AG10803 (cell line): ENCODE results near the gene LACTBL1.
"Not testable (repeated sequence)": the region's sequence is repeated elsewhere in the genome, so short reads cannot be mapped to it uniquely, and the experiment has no call there.

Experiments
- DNase-seq: peaks from one replicate; pipeline ENCODE4 v3.0.0; 2010; ENCODE audit warnings: low read depth
- H3K4me3 ChIP-seq: 2 replicates; pipeline ENCODE4 v1.5.1; 2011; ENCODE audit warnings: mild to moderate bottlenecking, low read length, control low read depth
- TF ChIP-seq, protein P1 (sequence below): conservative IDR thresholded peaks from 2 replicates; pipeline ENCODE4 v1.5.1; 2011; ENCODE audit warnings: mild to moderate bottlenecking, low read length, control low read depth, inconsistent platforms

Gene LACTBL1

DNA sequence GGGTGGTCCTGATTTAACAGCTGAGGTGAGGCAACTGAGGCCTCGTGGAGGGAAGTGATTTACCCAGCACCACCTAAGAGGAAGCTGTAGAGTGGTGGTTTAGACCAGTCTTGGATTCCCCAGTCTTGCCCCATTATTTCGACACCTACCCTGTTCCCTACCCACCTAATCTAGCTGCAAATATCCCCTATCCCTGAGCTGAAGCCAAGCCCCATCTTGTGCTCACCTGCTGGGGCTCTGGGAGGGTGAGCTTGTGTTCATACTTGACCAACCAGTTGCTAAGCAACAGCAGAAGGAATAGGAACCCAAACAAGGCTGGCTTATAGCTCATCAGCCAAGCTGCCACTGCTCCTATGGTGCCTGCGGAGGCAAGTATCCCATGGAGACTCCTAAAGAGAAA, 41.0 kb upstream of the LACTBL1 start:
- no peak overlapping the region for H3K4me3 ChIP-seq
- TF ChIP-seq, protein P1, sequence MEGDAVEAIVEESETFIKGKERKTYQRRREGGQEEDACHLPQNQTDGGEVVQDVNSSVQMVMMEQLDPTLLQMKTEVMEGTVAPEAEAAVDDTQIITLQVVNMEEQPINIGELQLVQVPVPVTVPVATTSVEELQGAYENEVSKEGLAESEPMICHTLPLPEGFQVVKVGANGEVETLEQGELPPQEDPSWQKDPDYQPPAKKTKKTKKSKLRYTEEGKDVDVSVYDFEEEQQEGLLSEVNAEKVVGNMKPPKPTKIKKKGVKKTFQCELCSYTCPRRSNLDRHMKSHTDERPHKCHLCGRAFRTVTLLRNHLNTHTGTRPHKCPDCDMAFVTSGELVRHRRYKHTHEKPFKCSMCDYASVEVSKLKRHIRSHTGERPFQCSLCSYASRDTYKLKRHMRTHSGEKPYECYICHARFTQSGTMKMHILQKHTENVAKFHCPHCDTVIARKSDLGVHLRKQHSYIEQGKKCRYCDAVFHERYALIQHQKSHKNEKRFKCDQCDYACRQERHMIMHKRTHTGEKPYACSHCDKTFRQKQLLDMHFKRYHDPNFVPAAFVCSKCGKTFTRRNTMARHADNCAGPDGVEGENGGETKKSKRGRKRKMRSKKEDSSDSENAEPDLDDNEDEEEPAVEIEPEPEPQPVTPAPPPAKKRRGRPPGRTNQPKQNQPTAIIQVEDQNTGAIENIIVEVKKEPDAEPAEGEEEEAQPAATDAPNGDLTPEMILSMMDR, result no peak
- DNase-seq, result no peak

DNA sequence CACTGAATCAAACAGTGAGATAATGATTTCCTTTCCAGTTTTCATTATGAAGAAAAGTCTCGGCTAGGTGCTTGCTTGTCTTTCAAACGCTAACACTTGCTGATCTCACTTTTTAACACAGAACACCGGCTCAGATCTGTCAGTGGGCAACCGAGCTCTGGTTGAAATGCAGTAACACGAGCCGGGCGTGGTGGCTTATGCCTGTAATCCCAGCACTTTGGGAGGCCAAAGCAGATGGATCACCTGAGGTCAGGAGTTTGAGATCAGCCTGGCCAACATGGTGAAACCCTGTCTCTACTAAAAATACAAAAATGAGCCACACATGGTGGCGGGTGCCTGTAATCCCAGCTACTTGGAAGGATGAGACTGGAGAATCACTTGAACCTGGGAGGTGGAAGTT, 37.4 kb upstream of the LACTBL1 start:
- H3K4me3 ChIP-seq, DNase-seq: not testable (repeated sequence)

DNA sequence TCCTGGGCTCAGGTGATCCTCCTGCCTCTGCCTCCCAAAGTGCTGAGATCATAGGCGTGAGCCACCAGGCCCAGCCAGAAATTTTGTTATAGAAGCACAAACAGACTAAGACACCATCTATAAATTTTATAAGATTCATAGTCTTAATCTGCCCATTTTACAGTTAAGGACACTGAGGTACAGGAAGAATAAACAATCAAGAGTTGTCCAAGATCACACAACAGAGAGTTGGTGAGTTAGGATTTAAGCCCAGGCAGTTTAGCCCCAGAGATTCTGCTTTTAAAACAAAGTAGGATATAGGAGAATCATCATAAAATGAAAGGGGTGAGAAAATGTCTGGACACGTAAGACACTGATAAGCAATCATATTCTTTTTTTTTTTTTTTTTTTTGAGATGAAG, 36.2 kb upstream of the LACTBL1 start:
- no peak for DNase-seq
- TF ChIP-seq, protein P1, result no peak
- H3K4me3 ChIP-seq, result no peak overlapping the region

DNA sequence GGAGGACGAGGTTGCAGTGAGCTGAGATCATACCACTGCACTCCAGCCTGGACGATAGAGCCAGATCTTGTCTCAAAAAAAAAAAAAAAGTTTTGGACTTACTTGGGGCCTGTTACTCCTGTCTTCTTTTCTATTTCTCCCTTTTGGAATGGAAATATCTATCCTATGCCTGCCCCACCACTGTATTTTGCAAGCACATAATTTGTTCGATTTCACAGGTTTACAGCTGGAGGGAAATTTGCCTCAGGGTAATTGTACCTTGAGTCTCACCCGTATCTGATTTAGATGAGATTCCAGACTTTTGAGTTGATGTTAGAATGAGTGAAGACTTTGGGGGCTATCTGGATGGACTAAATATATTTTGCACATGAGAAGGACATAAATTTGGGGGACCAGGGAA, 34.4 kb upstream of the LACTBL1 start:
- DNase-seq, result no peak
- H3K4me3 ChIP-seq, result no peak overlapping the region
- TF ChIP-seq, protein P1, result no peak

DNA sequence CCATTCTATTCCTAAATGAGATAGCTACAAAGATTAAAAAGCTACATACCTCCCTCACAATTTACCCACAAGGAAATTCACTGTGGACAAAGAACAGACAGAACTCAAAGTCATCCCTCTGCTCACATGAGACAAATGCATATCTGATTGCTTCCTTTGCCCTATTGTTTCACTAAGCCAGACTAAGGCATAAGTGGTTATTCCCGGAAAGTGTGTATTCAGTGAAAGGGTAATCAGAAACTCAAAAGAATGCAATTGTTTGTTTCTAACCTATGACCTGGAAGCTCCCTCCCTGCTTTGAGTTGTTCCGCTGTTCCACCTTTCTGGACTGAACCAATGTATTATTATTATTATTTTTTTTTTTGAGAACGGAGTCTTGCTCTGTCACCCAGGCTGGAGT, 32.1 kb upstream of the LACTBL1 start:
- not testable (repeated sequence) for H3K4me3 ChIP-seq, DNase-seq

DNA sequence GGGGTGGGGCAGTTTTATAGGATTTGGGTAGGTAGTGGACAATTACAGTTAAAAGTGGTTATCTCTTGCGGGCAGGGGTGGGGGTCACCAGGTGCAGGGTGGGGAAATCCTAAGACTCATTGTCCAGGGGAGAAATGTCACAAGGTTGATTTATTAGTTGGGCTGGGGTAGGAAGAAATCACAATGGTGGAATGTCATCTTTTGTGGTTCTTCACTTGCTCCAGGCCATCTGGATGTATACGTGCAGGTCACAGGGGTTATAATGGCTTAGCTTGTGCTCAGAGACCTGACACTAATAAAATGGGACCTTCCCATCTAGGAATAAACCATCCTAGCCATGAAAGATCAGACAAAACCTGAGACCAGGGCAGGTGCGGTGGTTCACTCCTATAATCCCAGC, 31.4 kb upstream of the LACTBL1 start:
- no peak overlapping the region for H3K4me3 ChIP-seq
- DNase-seq, result no peak
- TF ChIP-seq, protein P1, result no peak

DNA sequence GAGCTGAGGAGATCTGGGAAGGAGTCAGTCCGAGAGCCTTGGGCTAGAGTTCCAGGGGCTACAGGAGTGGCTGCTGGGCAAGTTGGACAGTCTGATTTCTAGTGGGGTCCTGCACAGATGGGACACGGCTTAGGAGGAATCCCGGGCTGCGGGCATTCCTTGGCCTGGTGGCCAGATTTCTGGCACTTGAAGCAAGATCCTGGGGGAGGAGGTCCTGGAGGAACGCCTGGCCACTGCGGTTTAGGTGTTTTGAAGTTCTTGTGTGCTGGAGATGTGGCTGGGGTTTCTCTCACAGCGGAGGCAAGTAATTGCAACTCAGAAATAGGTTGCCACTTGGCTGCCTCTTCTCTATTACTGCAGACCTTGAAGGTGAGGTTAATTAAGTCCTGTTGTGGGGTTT, 29.6 kb upstream of the LACTBL1 start:
- H3K4me3 ChIP-seq, DNase-seq: not testable (repeated sequence)

DNA sequence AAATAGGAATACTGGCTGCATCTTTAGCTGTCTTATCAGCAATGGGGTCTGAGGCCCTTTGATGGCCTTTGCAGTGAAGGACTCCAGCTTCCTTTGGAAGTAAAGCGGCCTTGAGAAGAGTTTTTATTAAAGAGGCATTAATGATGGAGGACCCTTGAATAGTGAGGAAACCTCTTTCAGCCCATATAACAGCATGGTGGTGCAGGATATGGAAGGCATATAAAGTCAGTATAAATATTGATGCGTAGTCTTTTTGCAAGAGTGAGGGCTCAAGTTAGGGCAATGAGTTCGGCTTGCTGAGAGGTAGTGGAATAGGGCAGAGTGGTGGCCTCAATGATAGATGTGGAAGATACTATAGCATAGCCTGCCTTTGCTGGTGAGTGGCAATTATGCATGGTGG, 27.5 kb upstream of the LACTBL1 start:
- not testable (repeated sequence) for DNase-seq, H3K4me3 ChIP-seq

DNA sequence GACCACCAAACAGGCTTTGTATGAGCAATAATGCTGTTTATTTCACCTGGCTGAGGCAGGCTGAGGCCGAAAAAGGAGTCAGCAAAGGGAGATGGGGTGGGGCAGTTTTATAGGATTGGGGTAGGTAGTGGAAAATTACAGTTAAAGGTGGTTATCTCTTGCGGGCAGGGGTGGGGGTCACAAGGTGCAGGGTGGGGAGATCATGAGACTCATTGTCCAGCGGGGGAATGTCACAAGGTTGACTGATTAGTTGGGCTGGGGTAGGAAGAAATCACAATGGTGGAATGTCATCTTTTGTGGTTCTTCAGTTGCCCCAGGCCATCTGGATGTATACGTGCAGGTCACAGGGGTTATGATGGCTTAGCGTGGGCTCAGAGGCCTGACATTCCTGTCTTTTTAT, 24.9 kb upstream of the LACTBL1 start:
- H3K4me3 ChIP-seq, DNase-seq: not testable (repeated sequence)

DNA sequence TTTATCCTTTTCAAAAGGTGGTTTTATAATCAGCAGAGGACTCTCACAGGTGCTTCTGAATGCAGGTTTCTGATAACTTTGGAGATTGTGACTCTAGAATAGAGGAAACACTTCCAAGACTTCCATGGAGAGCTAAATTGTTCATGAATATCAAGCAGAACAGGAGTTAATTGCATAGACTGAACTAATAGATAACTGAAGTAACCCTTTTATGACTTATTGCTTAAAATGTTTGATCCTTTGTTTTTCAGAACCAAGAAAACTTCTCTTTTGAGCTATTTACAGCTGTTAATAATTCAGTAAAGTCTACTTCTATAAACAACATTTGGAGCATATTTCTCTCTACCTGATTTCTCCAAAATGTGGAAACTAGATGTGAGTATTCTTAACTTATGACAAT, 23.1 kb upstream of the LACTBL1 start:
- TF ChIP-seq, protein P1, result no peak
- no peak overlapping the region for H3K4me3 ChIP-seq
- no peak for DNase-seq

DNA sequence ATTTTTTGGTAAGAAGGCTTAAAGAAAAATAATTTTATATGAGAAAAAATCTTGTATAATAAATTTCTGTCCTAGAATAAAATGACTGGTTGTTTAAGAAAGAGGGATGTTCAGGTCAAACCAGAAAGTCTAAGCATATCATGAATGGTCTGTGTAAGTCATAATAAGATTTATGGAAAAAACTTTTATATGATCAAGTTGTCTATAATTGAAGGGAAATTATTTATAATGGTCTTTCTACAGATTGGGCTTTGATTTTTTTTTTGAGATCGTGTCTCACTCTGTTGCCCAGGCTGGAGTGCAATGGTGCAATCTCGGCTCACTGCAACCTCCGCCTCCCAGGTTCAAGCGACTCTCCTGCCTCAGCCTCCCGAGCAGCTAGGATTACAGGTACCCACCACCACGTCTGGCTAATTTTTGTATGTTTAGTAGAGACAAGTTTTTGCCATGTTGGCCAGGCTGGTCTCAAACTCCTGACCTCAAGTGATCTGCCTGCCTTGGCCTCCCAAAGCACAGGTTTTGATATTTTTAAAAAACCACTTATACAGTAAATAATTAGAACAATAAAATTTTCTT, 20.6 kb upstream of the LACTBL1 start:
- not testable (repeated sequence) for H3K4me3 ChIP-seq, DNase-seq

DNA sequence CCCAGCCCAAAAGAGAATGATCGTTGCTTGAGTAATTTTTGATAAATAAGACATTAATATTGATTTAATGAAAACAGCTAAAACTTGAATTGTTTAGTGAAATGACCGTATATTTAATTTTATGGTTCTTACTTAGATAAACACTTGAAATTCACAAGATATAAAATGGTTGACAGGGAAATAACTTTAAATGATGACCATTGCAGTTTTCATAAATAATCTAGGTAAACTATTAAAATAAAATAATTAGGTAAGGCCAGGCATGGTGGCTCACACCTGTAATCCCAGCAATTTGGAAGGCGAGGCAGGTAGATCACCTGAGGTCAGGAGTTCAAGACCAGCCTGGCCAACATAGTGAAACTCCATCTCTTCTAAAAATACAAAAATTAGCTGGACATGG, 19.7 kb upstream of the LACTBL1 start:
- not testable (repeated sequence) for DNase-seq, H3K4me3 ChIP-seq
